Measurements from ENCODE around the gene PSKH1.

GRCh38 chr16:67860589-67861398 lies 32.3 kb upstream of the PSKH1 start:
- TF ChIP-seq EP300 (IDR thresholded peaks at IDR 0.05; ENCODE audit: borderline replicate concordance) = no peak
- no peak for TF ChIP-seq CREB1 (IDR thresholded peaks at IDR 0.05; ENCODE audit: low read depth)
- no peak for TF ChIP-seq RAD21 (IDR thresholded peaks at IDR 0.05; ENCODE audit: low read depth)
- no peak for TF ChIP-seq REST (IDR thresholded peaks at IDR 0.05; ENCODE audit: low read depth)
- TF ChIP-seq MAX (IDR thresholded peaks at IDR 0.05) = no peak
- TF ChIP-seq USF1 (IDR thresholded peaks at IDR 0.05) = no peak

Measured in Ishikawa (cell line).